Esophagus squamous epithelium (tissue), 4 donors: Measurements from ENCODE around the gene GPR87.

Experiments
- CTCF ChIP-seq, 6 experiments: fragments of 450-650 bp in 4 of 6; fragments of 200-600 bp in 2 of 6; sonication (generic) in 2 of 6; IDR thresholded peaks; one replicate each; pipeline ENCODE4 v1.5.1; 2016 to 2019; ENCODE audit warnings: antibody characterized with exemption in 6 of 6, mild to moderate bottlenecking in 4 of 6, moderate library complexity in 4 of 6
- POLR2A ChIP-seq, 4 donors: fragments of 450-650 bp; IDR thresholded peaks; one replicate each; pipeline ENCODE4 v1.6.1; 2017; ENCODE audit warnings: antibody characterized with exemption in 4 of 4, mild to moderate bottlenecking in 4 of 4, moderate library complexity in 3 of 4

- TF ChIP-seq CTCF (IDR thresholded peaks at IDR 0.05) (no peak), POLR2A (IDR thresholded peaks at IDR 0.05) (no peak)
Observed at GRCh38 chr3:151351219-151351618, 34.6 kb upstream of the GPR87 start.
